ENCODE data around the gene DBH. TPM values are rescaled to one million over a fixed set of nuclear protein-coding genes. Genes with fewer than 3 reads are reported as not detected.

Gene DBH
- total RNA-seq, 2 donors from 2014 or later: not detected

- Histone ChIP-seq H3K4me1 (ENCODE audit: control insufficient read depth in 1 of 2, low read depth in 2 of 2) (no peaks in the 10 kb centered on the region), H3K27ac (no peak overlapping the region)
Observed at GRCh38 chr9:133684121-133684935, 48.2 kb downstream of the DBH start.

GRCh38 chr9:133684936-133685361 is 48.8 kb downstream of the DBH start:
- ATAC-seq (ENCODE audit: insufficient number of reproducible peaks, low FRiP score, low read depth): no peak
- Histone ChIP-seq H3K4me3 (no peak overlapping the region), H3K36me3 (no peaks in the 10 kb centered on the region), H3K9me3 (no peaks in the 10 kb centered on the region), H3K27me3 (replicated peaks; ENCODE audit: insufficient read depth) (no peaks in the 10 kb centered on the region), H3K27ac (no peak overlapping the region), H3K4me1 (ENCODE audit: control insufficient read depth in 1 of 2, low read depth in 2 of 2) (no peaks in the 10 kb centered on the region)
- TF ChIP-seq CTCF (IDR thresholded peaks at IDR 0.05): no peak
- no peak for DNase-seq (ENCODE audit: low spot score)

More at GRCh38 chr9:133684121-133684935, 48.2 kb downstream of the DBH start:
- Histone ChIP-seq H3K27me3 (replicated peaks; ENCODE audit: insufficient read depth) (no peaks in the 10 kb centered on the region), H3K4me3 (no peak overlapping the region), H3K9me3 (no peaks in the 10 kb centered on the region), H3K36me3 (no peaks in the 10 kb centered on the region)
- no peak for ATAC-seq (ENCODE audit: insufficient number of reproducible peaks, low FRiP score, low read depth)
- DNase-seq (ENCODE audit: low spot score): no peak
- TF ChIP-seq CTCF (IDR thresholded peaks at IDR 0.05): no peak

DNA sequence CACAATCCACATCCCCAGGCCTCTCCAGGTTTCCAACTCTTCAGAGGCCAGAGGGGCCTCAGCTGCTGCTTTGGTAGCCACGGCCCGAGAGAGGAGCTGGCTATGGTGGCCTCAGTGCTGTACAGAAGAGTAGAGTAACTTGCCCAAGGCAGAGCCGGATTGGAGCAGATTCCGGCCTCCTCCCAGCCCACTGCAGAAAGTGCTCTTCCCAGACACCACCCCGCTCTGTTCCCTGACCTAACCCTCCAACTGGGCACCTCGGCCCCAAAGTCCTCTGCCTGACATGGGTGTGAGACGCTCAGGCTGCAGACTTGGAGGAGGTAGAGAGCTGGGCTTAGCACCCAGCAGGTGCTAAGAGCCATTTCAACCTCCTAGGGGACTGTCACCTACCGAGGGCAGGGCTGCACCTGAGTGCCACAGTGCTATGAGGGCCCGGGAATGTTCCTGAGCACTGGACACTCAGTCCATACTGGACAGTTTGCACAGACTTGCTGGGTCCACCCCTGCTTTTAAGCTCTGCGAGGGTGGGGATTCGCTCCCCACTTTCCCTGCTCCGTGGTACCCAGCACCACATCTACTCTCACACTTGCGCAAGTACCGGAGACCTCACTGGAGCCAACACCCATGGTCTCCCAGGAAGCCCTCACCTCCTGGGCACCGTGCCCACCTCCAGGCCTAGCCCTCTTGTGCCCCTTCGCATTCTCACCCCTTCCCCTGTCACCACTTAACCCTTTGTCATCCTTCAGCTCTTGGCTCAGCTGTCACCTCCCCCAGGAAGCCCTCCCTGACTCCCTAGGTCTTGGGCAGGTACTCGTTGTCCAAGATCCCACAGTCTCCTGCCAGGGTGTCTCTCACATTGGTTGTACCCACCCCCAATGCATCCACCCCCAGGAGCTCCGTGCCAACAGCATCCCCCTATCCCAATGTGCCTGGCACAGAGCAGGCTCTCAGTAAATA is 49.8 kb downstream of the DBH start:
- H3K4me3 ChIP-seq: no peak overlapping the region
- H3K27me3 ChIP-seq (replicated peaks; ENCODE audit: insufficient read depth): no peaks in the 10 kb centered on the region
- no peak for ATAC-seq (ENCODE audit: insufficient number of reproducible peaks, low FRiP score, low read depth)
- no peaks in the 10 kb centered on the region for H3K4me1 ChIP-seq (ENCODE audit: control insufficient read depth in 1 of 2, low read depth in 2 of 2)
- TF ChIP-seq CTCF (IDR thresholded peaks at IDR 0.05): no peak
- H3K36me3 ChIP-seq: no peaks in the 10 kb centered on the region
- H3K27ac ChIP-seq: no peak overlapping the region
- no peak for DNase-seq (ENCODE audit: low spot score)
- no peaks in the 10 kb centered on the region for H3K9me3 ChIP-seq

GRCh38 chr9:133686642-133687575 is 50.7 kb downstream of the DBH start:
- ATAC-seq (ENCODE audit: insufficient number of reproducible peaks, low FRiP score, low read depth): no peak
- no peak for TF ChIP-seq CTCF (IDR thresholded peaks at IDR 0.05)
- DNase-seq (ENCODE audit: low spot score): no peak
- H3K36me3 ChIP-seq: no peaks in the 10 kb centered on the region
- no peaks in the 10 kb centered on the region for H3K27me3 ChIP-seq (replicated peaks; ENCODE audit: insufficient read depth)
- H3K9me3 ChIP-seq: no peaks in the 10 kb centered on the region
- no peak overlapping the region for H3K27ac ChIP-seq
- no peaks in the 10 kb centered on the region for H3K4me1 ChIP-seq (ENCODE audit: control insufficient read depth in 1 of 2, low read depth in 2 of 2)
- H3K4me3 ChIP-seq: no peak overlapping the region

Measured in thoracic aorta (tissue), 2 donors.